22Rv1 (cell line): ENCODE data around the gene TSPAN5.

Source experiments
- ZFX ChIP-seq: fragments of 450-650 bp; IDR thresholded peaks from 2 replicates; pipeline ENCODE4 v1.6.1; 2017; ENCODE audit warnings: antibody characterized with exemption, borderline replicate concordance
- TF ChIP-seq, protein P1 (sequence below): fragments of 450-650 bp; IDR thresholded peaks from 2 replicates; pipeline ENCODE4 v1.5.1; 2017; ENCODE audit warnings: mild to moderate bottlenecking

DNA sequence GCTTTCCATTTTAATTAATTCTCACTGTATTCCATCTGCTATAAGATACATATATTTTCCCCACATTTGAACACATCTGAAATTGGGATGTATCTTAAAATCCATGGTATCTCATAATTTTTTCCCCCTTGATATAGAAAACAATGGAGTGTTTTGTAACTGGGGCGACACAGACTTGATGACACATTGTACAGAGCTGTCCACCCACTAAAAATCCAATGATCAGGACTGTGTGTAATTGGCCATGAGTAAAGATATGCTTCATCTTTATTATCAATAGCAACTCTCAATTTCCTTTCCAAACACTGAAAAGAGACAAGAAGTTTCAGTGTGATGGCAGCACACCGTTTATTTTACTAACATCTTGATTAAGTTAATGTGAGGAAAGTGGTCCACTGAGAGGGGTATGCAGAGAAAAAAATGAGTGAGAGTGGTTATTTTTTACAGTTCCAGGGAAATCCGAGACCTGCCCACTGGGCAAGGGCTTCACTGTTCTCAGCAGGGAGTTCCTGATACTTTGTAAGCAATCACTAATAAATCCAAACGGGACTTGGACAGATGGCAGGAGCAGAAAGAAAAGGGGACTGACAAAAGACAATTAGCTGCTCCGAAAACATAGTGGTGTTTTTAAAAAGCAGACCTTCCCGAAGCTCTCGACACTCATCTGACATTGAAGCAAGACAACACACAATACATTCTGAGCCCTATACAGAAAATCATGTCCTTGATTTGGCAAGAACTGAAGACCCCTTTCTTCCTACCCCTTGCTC, 149.4 kb downstream of the TSPAN5 start:
- TF ChIP-seq, protein P1, sequence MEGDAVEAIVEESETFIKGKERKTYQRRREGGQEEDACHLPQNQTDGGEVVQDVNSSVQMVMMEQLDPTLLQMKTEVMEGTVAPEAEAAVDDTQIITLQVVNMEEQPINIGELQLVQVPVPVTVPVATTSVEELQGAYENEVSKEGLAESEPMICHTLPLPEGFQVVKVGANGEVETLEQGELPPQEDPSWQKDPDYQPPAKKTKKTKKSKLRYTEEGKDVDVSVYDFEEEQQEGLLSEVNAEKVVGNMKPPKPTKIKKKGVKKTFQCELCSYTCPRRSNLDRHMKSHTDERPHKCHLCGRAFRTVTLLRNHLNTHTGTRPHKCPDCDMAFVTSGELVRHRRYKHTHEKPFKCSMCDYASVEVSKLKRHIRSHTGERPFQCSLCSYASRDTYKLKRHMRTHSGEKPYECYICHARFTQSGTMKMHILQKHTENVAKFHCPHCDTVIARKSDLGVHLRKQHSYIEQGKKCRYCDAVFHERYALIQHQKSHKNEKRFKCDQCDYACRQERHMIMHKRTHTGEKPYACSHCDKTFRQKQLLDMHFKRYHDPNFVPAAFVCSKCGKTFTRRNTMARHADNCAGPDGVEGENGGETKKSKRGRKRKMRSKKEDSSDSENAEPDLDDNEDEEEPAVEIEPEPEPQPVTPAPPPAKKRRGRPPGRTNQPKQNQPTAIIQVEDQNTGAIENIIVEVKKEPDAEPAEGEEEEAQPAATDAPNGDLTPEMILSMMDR: no peak
- TF ChIP-seq ZFX: no peak
